Measurements from ENCODE around the gene GNB5. TPM values are rescaled to one million over a fixed set of nuclear protein-coding genes. Genes with fewer than 3 reads are reported as not detected.

The GNB5 gene
- polyA plus RNA-seq, 1 donor from 2014 or later, result 89.6 TPM

- TF ChIP-seq SMC3 (conservative IDR thresholded peaks at IDR 0.05; ENCODE audit: poor library complexity), result no peak
- TF ChIP-seq POLR2AphosphoS5 (IDR thresholded peaks at IDR 0.05), result no peak
- TF ChIP-seq EP300 (conservative IDR thresholded peaks at IDR 0.05; ENCODE audit: poor library complexity, severe bottlenecking), result no peak
- TF ChIP-seq CTCF (IDR thresholded peaks at IDR 0.05; ENCODE audit: poor library complexity, severe bottlenecking), result no peak
- no peak for TF ChIP-seq MXI1 (conservative IDR thresholded peaks at IDR 0.05; ENCODE audit: poor library complexity, severe bottlenecking)
- TF ChIP-seq RAD21 (conservative IDR thresholded peaks at IDR 0.05), result no peak
- TF ChIP-seq EZH2 (IDR thresholded peaks at IDR 0.05; ENCODE audit: borderline replicate concordance, insufficient read depth, low read length, poor library complexity, severe bottlenecking), result no peak
- no peak for TF ChIP-seq REST (IDR thresholded peaks at IDR 0.05; ENCODE audit: borderline replicate concordance)
- TF ChIP-seq TAF1 (IDR thresholded peaks at IDR 0.05; ENCODE audit: low read depth), result no peak
- no peak overlapping the region for H3K4me2 ChIP-seq (ENCODE audit: low read length)
- H3K9me2 ChIP-seq (ENCODE audit: insufficient read depth, low read length), result no peaks in the 10 kb centered on the region
- no peak overlapping the region for H3K4me3 ChIP-seq (ENCODE audit: low read length)
- H3F3A ChIP-seq (ENCODE audit: insufficient read depth, low read length, poor library complexity, severe bottlenecking), result no peaks in the 10 kb centered on the region
- no peak overlapping the region for H2AFZ ChIP-seq (ENCODE audit: low read depth, low read length)
- no peak overlapping the region for H3K27ac ChIP-seq (ENCODE audit: low read length)
- no peak overlapping the region for H3K9ac ChIP-seq (ENCODE audit: low read length)
- no peaks in the 10 kb centered on the region for H3K9me3 ChIP-seq (ENCODE audit: low read length)
- H3K79me2 ChIP-seq (replicated peaks; ENCODE audit: insufficient read depth, low read length), result no peaks in the 10 kb centered on the region
- peaks cover 5% of the 10 kb centered on the region for H3K36me3 ChIP-seq (ENCODE audit: insufficient read depth, low read length)
- no peaks in the 10 kb centered on the region for H3K27me3 ChIP-seq (ENCODE audit: insufficient read depth, low read depth, low read length)
- H4K20me1 ChIP-seq (ENCODE audit: insufficient read depth), result no peaks in the 10 kb centered on the region
Observed at GRCh38 chr15:52158084-52158765, 33.0 kb downstream of the GNB5 start.

GRCh38 chr15:52155878-52156277 is 35.3 kb downstream of the GNB5 start:
- Histone ChIP-seq H3K9ac (ENCODE audit: low read length) (no peak overlapping the region), H3K4me3 (ENCODE audit: low read length) (no peak overlapping the region), H4K20me1 (ENCODE audit: insufficient read depth) (no peaks in the 10 kb centered on the region), H3K36me3 (ENCODE audit: insufficient read depth, low read length) (no peaks in the 10 kb centered on the region), H3K9me3 (ENCODE audit: low read length) (no peaks in the 10 kb centered on the region), H3K9me2 (ENCODE audit: insufficient read depth, low read length) (no peaks in the 10 kb centered on the region), H3F3A (ENCODE audit: insufficient read depth, low read length, poor library complexity, severe bottlenecking) (no peaks in the 10 kb centered on the region), H2AFZ (ENCODE audit: low read depth, low read length) (no peak overlapping the region), H3K27ac (ENCODE audit: low read length) (no peak overlapping the region), H3K27me3 (ENCODE audit: insufficient read depth, low read depth, low read length) (no peaks in the 10 kb centered on the region), H3K79me2 (replicated peaks; ENCODE audit: insufficient read depth, low read length) (no peaks in the 10 kb centered on the region), H3K4me2 (ENCODE audit: low read length) (no peak overlapping the region)
- TF ChIP-seq POLR2AphosphoS5 (IDR thresholded peaks at IDR 0.05) (no peak), EZH2 (IDR thresholded peaks at IDR 0.05; ENCODE audit: borderline replicate concordance, insufficient read depth, low read length, poor library complexity, severe bottlenecking) (no peak), EP300 (conservative IDR thresholded peaks at IDR 0.05; ENCODE audit: poor library complexity, severe bottlenecking) (no peak)

Measured in neural cell (in vitro differentiated cells).